Measurements from ENCODE around the gene ZNF121. TPM values are rescaled to one million over a fixed set of nuclear protein-coding genes. Genes with fewer than 3 reads are reported as not detected.
"Not testable (repeated sequence)": the region's sequence is repeated elsewhere in the genome, so short reads cannot be mapped to it uniquely, and the experiment has no call there.

The ZNF121 gene
- total RNA-seq, 2 donors from 2014 or later: 11.2 to 44.5 TPM

GRCh38 chr19:9586764-9587163 is 2.5 kb upstream of the ZNF121 start:
- Histone ChIP-seq H3K9me3 (no peaks in the 10 kb centered on the region), H3K27ac (no peak overlapping the region), H3K36me3 (replicated peaks in 1 of 2; ENCODE audit: insufficient read depth in 1 of 2, low read depth in 2 of 2) (no peaks in the 10 kb centered on the region), H3K4me1 (peaks cover 14% of the 10 kb centered on the region), H3K27me3 (no peaks in the 10 kb centered on the region), H3K4me3 (no peak overlapping the region)
- TF ChIP-seq, protein P1, sequence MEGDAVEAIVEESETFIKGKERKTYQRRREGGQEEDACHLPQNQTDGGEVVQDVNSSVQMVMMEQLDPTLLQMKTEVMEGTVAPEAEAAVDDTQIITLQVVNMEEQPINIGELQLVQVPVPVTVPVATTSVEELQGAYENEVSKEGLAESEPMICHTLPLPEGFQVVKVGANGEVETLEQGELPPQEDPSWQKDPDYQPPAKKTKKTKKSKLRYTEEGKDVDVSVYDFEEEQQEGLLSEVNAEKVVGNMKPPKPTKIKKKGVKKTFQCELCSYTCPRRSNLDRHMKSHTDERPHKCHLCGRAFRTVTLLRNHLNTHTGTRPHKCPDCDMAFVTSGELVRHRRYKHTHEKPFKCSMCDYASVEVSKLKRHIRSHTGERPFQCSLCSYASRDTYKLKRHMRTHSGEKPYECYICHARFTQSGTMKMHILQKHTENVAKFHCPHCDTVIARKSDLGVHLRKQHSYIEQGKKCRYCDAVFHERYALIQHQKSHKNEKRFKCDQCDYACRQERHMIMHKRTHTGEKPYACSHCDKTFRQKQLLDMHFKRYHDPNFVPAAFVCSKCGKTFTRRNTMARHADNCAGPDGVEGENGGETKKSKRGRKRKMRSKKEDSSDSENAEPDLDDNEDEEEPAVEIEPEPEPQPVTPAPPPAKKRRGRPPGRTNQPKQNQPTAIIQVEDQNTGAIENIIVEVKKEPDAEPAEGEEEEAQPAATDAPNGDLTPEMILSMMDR (IDR thresholded peaks at IDR 0.05): peak; percentile 10 to 58 (median 47)
- TF ChIP-seq POLR2A (IDR thresholded peaks at IDR 0.05): no peak
- WGBS, 2 donors: 14 to 15% methylated on average over 7 of the region's 7 CpGs
- DNase-seq (peak; percentile 57 to 73 (median 66)), ATAC-seq (no peak)
- intact Hi-C loops (cut with DNase I): no loop called here

DNA sequence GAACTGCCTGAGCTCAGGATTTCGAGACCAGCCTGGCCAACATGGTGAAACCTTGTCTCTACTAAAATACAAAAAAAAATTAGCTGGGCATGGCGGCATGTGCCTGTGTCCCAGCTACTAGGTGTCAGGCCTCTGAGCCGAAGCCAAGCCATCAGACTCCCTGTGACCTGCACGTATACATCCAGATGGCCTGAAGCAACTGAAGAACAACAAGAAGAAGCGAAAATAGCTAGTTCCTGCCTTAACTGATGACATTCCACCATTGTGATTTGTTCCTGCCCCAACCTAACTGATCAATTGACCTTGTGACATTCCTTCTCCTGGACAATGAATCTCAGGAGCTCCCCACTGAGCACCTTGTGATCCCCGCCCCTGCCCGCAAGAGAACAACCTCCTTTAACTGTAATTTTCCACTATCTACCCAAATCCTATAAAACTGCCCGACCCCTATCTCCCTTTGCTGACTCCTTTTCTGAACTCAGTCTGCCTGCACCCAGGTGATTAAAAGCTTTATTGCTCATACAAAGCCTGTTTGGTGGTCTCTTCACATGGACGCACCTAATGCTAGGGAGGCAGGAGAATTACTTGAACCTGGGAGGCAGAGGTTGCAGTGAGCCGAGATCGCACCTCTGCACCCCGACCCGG is 2.1 kb downstream of the ZNF121 start:
- WGBS, 2 donors: 86 to 89% methylated on average over 13 of the region's 13 CpGs
- not testable (repeated sequence) for ATAC-seq

GRCh38 chr19:9580728-9581127 is 3.6 kb downstream of the ZNF121 start:
- no peak for ATAC-seq
- Histone ChIP-seq H3K27me3 (no peaks in the 10 kb centered on the region), H3K36me3 (replicated peaks in 1 of 2; ENCODE audit: insufficient read depth in 1 of 2, low read depth in 2 of 2) (no peaks in the 10 kb centered on the region), H3K4me3 (no peak overlapping the region), H3K4me1 (peaks cover 14% of the 10 kb centered on the region), H3K27ac (no peak overlapping the region), H3K9me3 (peaks cover 0 to 26% (median 0%) of the 10 kb centered on the region in 3 donors)
- 88 to 95% methylated on average over 5 of the region's 5 CpGs for WGBS, 2 donors
- DNase-seq: no peak
- TF ChIP-seq, protein P1 (IDR thresholded peaks at IDR 0.05): no peak
- TF ChIP-seq POLR2A (IDR thresholded peaks at IDR 0.05): no peak
- intact Hi-C loops (cut with DNase I): no loop called here

More for the DNA sequence above, 2.1 kb downstream of the ZNF121 start:
- DNase-seq; intact Hi-C loops (cut with DNase I); H3K27me3 ChIP-seq; H3K4me3 ChIP-seq; H3K36me3 ChIP-seq (replicated peaks in 1 of 2; ENCODE audit: insufficient read depth in 1 of 2, low read depth in 2 of 2); H3K27ac ChIP-seq: not testable (repeated sequence)
- peaks cover 0 to 17% (median 0%) of the 10 kb centered on the region in 3 donors for H3K9me3 ChIP-seq
- peaks cover 14% of the 10 kb centered on the region for H3K4me1 ChIP-seq

DNA sequence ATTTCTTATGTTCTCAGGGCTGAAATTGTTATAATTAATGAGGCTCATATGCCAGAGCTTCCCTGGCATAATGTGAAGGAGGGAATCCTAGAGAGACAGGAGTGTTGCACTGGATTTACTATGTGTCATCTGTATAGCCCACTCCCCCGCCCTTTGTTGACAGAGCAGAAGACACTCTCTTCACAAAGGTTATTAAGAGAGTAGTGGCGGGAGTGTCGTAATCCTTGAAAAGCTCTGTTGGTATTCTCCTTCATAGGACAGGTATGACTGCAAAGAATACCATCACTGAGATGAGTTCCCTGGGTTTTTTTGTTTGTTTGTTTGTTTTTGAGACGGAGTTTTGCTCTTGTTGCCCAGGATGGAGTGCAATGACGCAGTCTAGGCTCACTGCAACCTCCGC is 14.0 kb downstream of the ZNF121 start:
- Histone ChIP-seq H3K9me3 (peaks cover 0 to 84% (median 2%) of the 10 kb centered on the region in 3 donors), H3K4me3 (no peak overlapping the region), H3K36me3 (replicated peaks in 1 of 2; ENCODE audit: insufficient read depth in 1 of 2, low read depth in 2 of 2) (peaks cover 26% of the 10 kb centered on the region in 2 donors), H3K27me3 (no peaks in the 10 kb centered on the region), H3K4me1 (no peaks in the 10 kb centered on the region), H3K27ac (no peak overlapping the region)
- DNase-seq (no peak), ATAC-seq (no peak)
- TF ChIP-seq, protein P1 (IDR thresholded peaks at IDR 0.05): no peak
- no peak for TF ChIP-seq POLR2A (IDR thresholded peaks at IDR 0.05)
- intact Hi-C loops (cut with DNase I): no loop called here
- 97 to 99% methylated on average over 6 of the region's 6 CpGs for WGBS, 2 donors

- ATAC-seq: no peak
- no peak overlapping the region for H3K4me3 ChIP-seq
- H3K4me1 ChIP-seq: no peaks in the 10 kb centered on the region
- intact Hi-C loops (cut with DNase I): no loop called here
- DNase-seq: no peak
- H3K27ac ChIP-seq: no peak overlapping the region
- peaks cover 31 to 33% of the 10 kb centered on the region in 2 donors for H3K36me3 ChIP-seq (replicated peaks in 1 of 2; ENCODE audit: insufficient read depth in 1 of 2, low read depth in 2 of 2)
- 93 to 100% methylated on average over 1 of the region's 1 CpG for WGBS, 2 donors
- H3K9me3 ChIP-seq: peaks cover 0 to 86% (median 2%) of the 10 kb centered on the region in 3 donors
- no peaks in the 10 kb centered on the region for H3K27me3 ChIP-seq
- TF ChIP-seq POLR2A (IDR thresholded peaks at IDR 0.05): no peak
- TF ChIP-seq, protein P1 (IDR thresholded peaks at IDR 0.05): no peak
Observed at GRCh38 chr19:9566729-9567128, 17.6 kb downstream of the ZNF121 start.
